ELF-1 (cell line): Measurements from ENCODE around the gene PDIA5.
"Not testable (repeated sequence)": the region's sequence is repeated elsewhere in the genome, so short reads cannot be mapped to it uniquely, and the experiment has no call there.

ENCODE experiments used
- DNase-seq: peaks from one replicate; pipeline ENCODE4 v3.0.0-alpha.2; 2016; ENCODE audit warnings: low read depth, low spot score

Gene PDIA5

GRCh38 chr3:123148772-123149171 is 81.9 kb downstream of the PDIA5 start:
- no peak for DNase-seq

GRCh38 chr3:123149525-123149924 is 82.7 kb downstream of the PDIA5 start:
- no peak for DNase-seq

- DNase-seq: no peak
These were observed 83.8 kb downstream of the PDIA5 start for GRCh38 chr3:123150449-123151215.

- DNase-seq: no peak
These were observed 84.5 kb downstream of the PDIA5 start for GRCh38 chr3:123151251-123151705.

- DNase-seq: not testable (repeated sequence)
These were observed 85.1 kb downstream of the PDIA5 start for GRCh38 chr3:123151853-123152420.

GRCh38 chr3:123152687-123153086 is 85.9 kb downstream of the PDIA5 start:
- DNase-seq: no peak

- DNase-seq: no peak
These were observed 86.5 kb downstream of the PDIA5 start for GRCh38 chr3:123153125-123154019.

- DNase-seq: no peak
These were observed 87.5 kb downstream of the PDIA5 start for GRCh38 chr3:123154020-123154985.

- no peak for DNase-seq
These were observed 88.7 kb downstream of the PDIA5 start for GRCh38 chr3:123155471-123156011.

GRCh38 chr3:123156276-123156995 is 89.6 kb downstream of the PDIA5 start:
- DNase-seq: no peak

GRCh38 chr3:123157209-123157597 is 90.4 kb downstream of the PDIA5 start:
- DNase-seq: no peak

GRCh38 chr3:123157598-123158287 is 90.9 kb downstream of the PDIA5 start:
- DNase-seq: no peak

- no peak for DNase-seq
These were observed 91.5 kb downstream of the PDIA5 start for GRCh38 chr3:123158330-123158729.

GRCh38 chr3:123158899-123159390 is 92.1 kb downstream of the PDIA5 start:
- DNase-seq: no peak

GRCh38 chr3:123159926-123160635 is 93.3 kb downstream of the PDIA5 start:
- no peak for DNase-seq

GRCh38 chr3:123161167-123161566 is 94.3 kb downstream of the PDIA5 start:
- peak; percentile 40 for DNase-seq

- no peak for DNase-seq
These were observed 96.3 kb downstream of the PDIA5 start for GRCh38 chr3:123163141-123163540.

- no peak for DNase-seq
These were observed 98.3 kb downstream of the PDIA5 start for GRCh38 chr3:123165163-123165562.

- no peak for DNase-seq
These were observed 100.9 kb downstream of the PDIA5 start for GRCh38 chr3:123167686-123168085.
